OCI-LY1 (cell line): Measurements from ENCODE around the gene SETMAR.

Experiments used
- H2AFZ ChIP-seq: fragments of 200-600 bp; sonication (generic), shearing (Covaris generic); 2 replicates; pipeline ENCODE4 v1.6.0; 2014; ENCODE audit warnings: antibody characterized with exemption, mild to moderate bottlenecking, low read length
- H3F3A ChIP-seq: fragments of 200-600 bp; sonication (generic), shearing (Covaris generic); 2 replicates; pipeline ENCODE4 v1.6.0; 2014; ENCODE audit warnings: mild to moderate bottlenecking, antibody characterized with exemption, low read length, moderate library complexity; ENCODE audit not compliant: insufficient read depth
- H3K27ac ChIP-seq: fragments of 200-600 bp; sonication (generic); 2 replicates; pipeline ENCODE4 v1.5.1; 2014; ENCODE audit warnings: low read length, mixed run types, mild to moderate bottlenecking, low read depth; ENCODE audit not compliant: poor library complexity, severe bottlenecking
- H3K27me3 ChIP-seq: fragments of 200-600 bp; sonication (generic); 2 replicates; pipeline ENCODE4 v1.6.0; 2014; ENCODE audit warnings: antibody characterized with exemption, mild to moderate bottlenecking, low read length, moderate library complexity; ENCODE audit not compliant: insufficient read depth
- H3K36me3 ChIP-seq: fragments of 200-600 bp; sonication (generic); 2 replicates; pipeline ENCODE4 v1.6.1; 2014; ENCODE audit warnings: mild to moderate bottlenecking, antibody characterized with exemption, low read length, moderate library complexity, mixed read lengths; ENCODE audit not compliant: insufficient read depth
- H3K4me1 ChIP-seq: fragments of 200-600 bp; sonication (generic); 2 replicates; pipeline ENCODE4 v1.5.1; 2014; ENCODE audit warnings: mild to moderate bottlenecking, low read length, moderate library complexity; ENCODE audit not compliant: insufficient read depth, severe bottlenecking
- H3K4me2 ChIP-seq: fragments of 200-600 bp; sonication (generic), shearing (Covaris generic); 2 replicates; pipeline ENCODE4 v1.6.1; 2014; ENCODE audit warnings: low read length
- H3K4me3 ChIP-seq: fragments of 200-600 bp; sonication (generic); 2 replicates; pipeline ENCODE4 v1.5.1; 2014; ENCODE audit warnings: low read length, low read depth, mild to moderate bottlenecking, mixed read lengths; ENCODE audit not compliant: poor library complexity, severe bottlenecking
- H3K79me2 ChIP-seq: fragments of 200-600 bp; shearing (Covaris generic); 2 replicates; pipeline ENCODE4 v1.6.1; 2016; ENCODE audit warnings: mixed run types, low read length, mixed read lengths; ENCODE audit not compliant: insufficient read depth
- H3K9ac ChIP-seq: fragments of 200-600 bp; sonication (generic), shearing (Covaris generic); 2 replicates; pipeline ENCODE4 v1.6.1; 2014; ENCODE audit warnings: mild to moderate bottlenecking, low read length, mixed read lengths
- H3K9me2 ChIP-seq: fragments of 200-600 bp; sonication (generic), shearing (Covaris generic); 2 replicates; pipeline ENCODE4 v1.6.1; 2014; ENCODE audit warnings: low read depth, mild to moderate bottlenecking, low read length, mixed read lengths
- H3K9me3 ChIP-seq: fragments of 200-600 bp; shearing (Covaris generic); 2 replicates; pipeline ENCODE4 v1.6.1; 2014; ENCODE audit warnings: low read length, mixed read lengths
- H4K20me1 ChIP-seq: fragments of 200-600 bp; sonication (generic), shearing (Covaris generic); 2 replicates; pipeline ENCODE4 v1.6.0; 2016; ENCODE audit warnings: mild to moderate bottlenecking, low read length; ENCODE audit not compliant: insufficient read depth
- EZH2 ChIP-seq: fragments of 200-600 bp; sonication (generic), shearing (Covaris generic); IDR thresholded peaks from 2 replicates; pipeline ENCODE4 v1.8.0; 2017; ENCODE audit warnings: borderline replicate concordance, mixed run types, mild to moderate bottlenecking, antibody characterized with exemption, low read length, moderate library complexity, mixed read lengths
- TF ChIP-seq, protein P1 (sequence below): fragments of 200-600 bp; sonication (generic), shearing (Covaris generic); IDR thresholded peaks from 2 replicates; pipeline ENCODE4 v1.5.1; 2017; ENCODE audit warnings: mild to moderate bottlenecking, antibody characterized with exemption, low read length, moderate library complexity, mixed read lengths

Gene SETMAR

DNA sequence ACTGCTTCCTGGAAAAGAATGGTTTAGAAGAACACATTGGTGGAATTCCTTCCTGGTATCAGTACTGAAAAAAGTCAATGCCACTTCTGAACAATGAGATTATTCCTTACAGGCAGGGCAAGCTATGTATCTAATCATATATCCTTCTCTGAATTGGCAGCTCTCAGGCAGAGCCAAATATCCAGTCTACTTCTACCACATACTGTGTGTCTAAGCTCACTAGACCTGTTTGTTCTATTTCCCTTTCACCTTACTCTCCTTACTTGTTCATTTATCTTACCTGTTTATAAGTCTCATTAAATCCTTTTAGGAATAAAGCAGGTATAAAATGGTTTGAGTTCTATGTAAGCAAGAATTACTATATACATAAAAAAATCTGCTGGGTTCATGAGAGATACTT is 8.3 kb downstream of the SETMAR start:
- no peak overlapping the region for H2AFZ ChIP-seq
- no peaks in the 10 kb centered on the region for H3K9me3 ChIP-seq
- no peaks in the 10 kb centered on the region for H4K20me1 ChIP-seq
- no peaks in the 10 kb centered on the region for H3F3A ChIP-seq
- TF ChIP-seq, protein P1, sequence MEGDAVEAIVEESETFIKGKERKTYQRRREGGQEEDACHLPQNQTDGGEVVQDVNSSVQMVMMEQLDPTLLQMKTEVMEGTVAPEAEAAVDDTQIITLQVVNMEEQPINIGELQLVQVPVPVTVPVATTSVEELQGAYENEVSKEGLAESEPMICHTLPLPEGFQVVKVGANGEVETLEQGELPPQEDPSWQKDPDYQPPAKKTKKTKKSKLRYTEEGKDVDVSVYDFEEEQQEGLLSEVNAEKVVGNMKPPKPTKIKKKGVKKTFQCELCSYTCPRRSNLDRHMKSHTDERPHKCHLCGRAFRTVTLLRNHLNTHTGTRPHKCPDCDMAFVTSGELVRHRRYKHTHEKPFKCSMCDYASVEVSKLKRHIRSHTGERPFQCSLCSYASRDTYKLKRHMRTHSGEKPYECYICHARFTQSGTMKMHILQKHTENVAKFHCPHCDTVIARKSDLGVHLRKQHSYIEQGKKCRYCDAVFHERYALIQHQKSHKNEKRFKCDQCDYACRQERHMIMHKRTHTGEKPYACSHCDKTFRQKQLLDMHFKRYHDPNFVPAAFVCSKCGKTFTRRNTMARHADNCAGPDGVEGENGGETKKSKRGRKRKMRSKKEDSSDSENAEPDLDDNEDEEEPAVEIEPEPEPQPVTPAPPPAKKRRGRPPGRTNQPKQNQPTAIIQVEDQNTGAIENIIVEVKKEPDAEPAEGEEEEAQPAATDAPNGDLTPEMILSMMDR, result no peak
- no peak for TF ChIP-seq EZH2
- no peaks in the 10 kb centered on the region for H3K4me1 ChIP-seq
- H3K4me2 ChIP-seq, result no peak overlapping the region
- no peaks in the 10 kb centered on the region for H3K79me2 ChIP-seq
- no peak overlapping the region for H3K4me3 ChIP-seq
- H3K9ac ChIP-seq, result no peak overlapping the region
- H3K27ac ChIP-seq, result no peak overlapping the region
- H3K9me2 ChIP-seq, result no peaks in the 10 kb centered on the region
- no peaks in the 10 kb centered on the region for H3K27me3 ChIP-seq
- peaks cover 47% of the 10 kb centered on the region for H3K36me3 ChIP-seq

DNA sequence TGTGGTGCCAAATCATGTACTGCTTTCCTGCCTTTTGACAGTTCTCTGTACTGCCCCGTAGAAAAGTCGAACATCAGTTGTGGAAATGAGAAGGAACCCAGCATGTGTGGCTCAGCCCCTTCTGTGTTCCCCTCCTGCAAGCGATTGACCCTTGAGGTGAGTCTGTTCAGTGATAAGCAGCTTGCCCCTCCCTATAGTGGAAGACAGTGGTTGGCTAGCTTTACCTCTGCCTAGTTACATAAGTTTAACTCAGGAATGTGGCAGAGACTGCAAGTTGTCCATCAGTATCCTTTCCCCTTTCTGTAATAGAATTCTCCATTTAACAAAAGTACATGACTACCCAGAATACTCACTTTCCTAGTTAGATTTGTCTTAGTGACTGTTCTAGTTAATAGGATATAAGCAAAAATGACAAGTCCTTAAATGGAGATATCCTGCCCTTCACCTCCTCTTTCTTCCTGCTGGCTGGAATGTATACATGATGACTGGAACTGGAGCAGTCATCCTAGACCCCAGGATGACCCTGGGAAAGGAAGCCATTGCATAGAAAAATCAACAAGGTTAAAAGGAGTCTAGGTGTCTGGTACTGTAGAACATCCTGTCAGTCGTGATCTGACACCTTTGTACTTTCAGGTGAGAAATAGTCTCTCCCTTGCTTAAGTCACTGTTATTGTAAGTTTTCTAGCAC is 10.6 kb downstream of the SETMAR start:
- Histone ChIP-seq H3K79me2 (no peaks in the 10 kb centered on the region), H3K27me3 (no peaks in the 10 kb centered on the region), H3K9me3 (no peaks in the 10 kb centered on the region), H4K20me1 (no peaks in the 10 kb centered on the region), H3K4me1 (no peaks in the 10 kb centered on the region), H3K27ac (no peak overlapping the region), H3F3A (no peaks in the 10 kb centered on the region), H3K4me3 (no peak overlapping the region), H3K9me2 (no peaks in the 10 kb centered on the region), H3K9ac (no peak overlapping the region), H3K36me3 (peaks cover 44% of the 10 kb centered on the region), H3K4me2 (no peak overlapping the region), H2AFZ (no peak overlapping the region)
- TF ChIP-seq EZH2, result no peak
- TF ChIP-seq, protein P1, result no peak

DNA sequence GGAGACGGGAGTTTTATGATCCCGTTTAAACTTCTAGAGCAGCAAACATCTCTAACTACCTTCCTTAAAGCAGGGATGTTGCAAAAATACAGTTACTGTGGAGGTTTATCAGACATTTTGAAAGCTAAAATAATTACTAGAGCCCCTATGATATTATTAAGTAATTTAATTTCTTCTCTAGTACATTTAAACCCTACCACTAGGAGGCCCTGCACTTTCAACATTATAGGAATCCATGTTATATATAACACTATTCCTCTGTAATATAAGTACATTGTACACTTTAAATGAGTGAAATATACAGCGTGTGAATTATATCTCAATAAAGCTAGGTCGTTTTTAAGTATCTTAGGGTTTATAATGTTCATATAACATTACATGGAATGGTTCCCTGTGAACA is 11.5 kb downstream of the SETMAR start:
- Histone ChIP-seq H3K4me3 (no peak overlapping the region), H2AFZ (no peak overlapping the region), H3K27ac (no peak overlapping the region), H3K9ac (no peak overlapping the region), H3K9me2 (no peaks in the 10 kb centered on the region), H3K9me3 (no peaks in the 10 kb centered on the region), H3K4me2 (no peak overlapping the region), H3K79me2 (no peaks in the 10 kb centered on the region), H4K20me1 (no peaks in the 10 kb centered on the region), H3F3A (no peaks in the 10 kb centered on the region), H3K4me1 (no peaks in the 10 kb centered on the region), H3K36me3 (peaks cover 44% of the 10 kb centered on the region), H3K27me3 (no peaks in the 10 kb centered on the region)
- TF ChIP-seq EZH2, result no peak
- TF ChIP-seq, protein P1, result peak; percentile 40
